ENCODE data around the gene HMGN3.

HMGN3 gene

DNA sequence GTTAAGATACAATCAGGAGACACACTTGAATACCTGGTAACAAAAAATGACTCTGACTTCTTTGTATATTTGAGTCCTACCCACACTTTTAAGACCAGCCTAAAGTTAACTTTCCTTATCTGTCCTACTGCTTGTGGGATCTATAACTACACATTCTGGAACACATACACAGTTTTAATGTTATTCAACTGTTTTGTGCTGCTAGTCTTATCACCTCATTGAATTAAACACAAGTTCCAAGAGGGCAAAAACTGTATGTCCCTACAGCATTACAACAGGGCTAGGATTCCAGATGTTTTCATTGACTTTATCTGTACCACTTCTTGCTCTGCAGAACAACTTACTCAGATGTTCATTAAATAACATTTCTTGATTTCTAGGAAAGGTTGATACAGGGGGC is 2.8 kb downstream of the HMGN3 start:
- DNase-seq: no peak

DNA sequence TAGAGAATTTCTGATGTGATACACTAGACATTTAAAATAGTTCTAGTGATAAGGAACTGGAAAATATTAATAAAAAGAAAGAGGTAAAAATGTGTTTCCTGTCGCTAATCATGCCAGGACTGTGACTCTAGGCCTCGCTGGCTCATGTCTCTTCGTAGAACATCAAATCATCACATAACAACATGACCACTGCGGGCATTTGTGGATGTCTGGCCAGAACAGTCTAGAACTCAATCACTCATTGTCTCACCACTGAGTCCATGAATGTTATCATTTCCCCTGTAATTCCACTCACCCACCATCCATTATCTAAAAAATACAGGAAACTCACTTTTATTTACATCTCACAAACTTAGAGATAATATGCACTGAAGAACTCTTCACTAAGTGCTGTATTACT is 3.4 kb downstream of the HMGN3 start:
- no peak for DNase-seq

DNA sequence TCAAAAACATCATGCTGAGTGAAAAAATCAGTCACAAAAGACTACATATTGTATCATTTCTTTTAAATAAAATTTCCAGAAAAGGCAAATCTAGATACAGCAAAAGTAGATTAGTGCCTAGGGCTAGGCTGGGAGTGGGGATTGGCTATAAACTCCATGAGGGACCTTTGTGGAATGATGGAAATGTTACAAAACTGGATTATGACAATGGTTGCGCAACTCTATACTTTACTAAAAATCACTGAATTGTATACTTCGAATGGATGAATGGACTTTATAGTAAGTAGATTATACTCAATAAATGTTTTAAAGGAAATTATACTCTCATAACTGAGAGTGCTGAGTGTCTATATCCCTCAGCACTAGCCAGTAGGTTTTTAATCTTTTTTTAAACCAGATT is 4.3 kb downstream of the HMGN3 start:
- DNase-seq: no peak

DNA sequence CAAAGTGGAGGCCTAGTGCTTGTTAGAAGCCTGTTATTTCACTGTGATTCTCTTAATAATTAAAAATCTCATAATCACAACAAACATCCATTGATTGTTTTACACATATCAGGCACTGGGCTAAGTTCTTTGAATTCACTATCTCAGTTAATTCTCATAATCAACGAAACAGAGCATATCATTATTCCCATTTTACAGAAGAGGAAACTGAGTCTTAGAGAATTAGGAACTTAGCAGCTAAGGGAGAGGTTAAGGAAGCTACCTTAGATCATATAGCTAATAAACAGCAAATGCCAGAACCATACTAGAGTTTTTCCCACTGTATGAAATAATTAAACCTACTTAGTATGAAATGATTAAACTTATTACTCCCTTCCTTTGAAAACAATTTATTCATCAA is 7.0 kb downstream of the HMGN3 start:
- no peak for DNase-seq

DNA sequence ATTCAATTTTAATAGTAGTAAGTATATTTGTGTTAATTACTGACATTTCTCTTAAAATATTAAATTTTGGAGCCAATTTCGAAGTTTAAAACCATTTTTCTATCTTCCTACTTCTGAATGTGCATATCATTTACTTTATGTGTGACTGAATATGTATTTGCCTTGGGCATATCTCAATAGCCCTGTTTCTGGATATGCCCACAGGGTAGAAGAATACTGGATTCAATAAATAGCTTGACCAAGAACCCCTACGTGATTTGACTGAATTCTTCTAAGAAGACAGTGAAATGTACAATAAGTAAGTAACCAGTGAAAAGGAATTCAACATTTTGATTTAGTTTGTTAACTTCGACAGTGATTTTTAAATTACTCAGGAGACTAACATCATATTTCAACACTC is 7.8 kb downstream of the HMGN3 start:
- DNase-seq: no peak

DNA sequence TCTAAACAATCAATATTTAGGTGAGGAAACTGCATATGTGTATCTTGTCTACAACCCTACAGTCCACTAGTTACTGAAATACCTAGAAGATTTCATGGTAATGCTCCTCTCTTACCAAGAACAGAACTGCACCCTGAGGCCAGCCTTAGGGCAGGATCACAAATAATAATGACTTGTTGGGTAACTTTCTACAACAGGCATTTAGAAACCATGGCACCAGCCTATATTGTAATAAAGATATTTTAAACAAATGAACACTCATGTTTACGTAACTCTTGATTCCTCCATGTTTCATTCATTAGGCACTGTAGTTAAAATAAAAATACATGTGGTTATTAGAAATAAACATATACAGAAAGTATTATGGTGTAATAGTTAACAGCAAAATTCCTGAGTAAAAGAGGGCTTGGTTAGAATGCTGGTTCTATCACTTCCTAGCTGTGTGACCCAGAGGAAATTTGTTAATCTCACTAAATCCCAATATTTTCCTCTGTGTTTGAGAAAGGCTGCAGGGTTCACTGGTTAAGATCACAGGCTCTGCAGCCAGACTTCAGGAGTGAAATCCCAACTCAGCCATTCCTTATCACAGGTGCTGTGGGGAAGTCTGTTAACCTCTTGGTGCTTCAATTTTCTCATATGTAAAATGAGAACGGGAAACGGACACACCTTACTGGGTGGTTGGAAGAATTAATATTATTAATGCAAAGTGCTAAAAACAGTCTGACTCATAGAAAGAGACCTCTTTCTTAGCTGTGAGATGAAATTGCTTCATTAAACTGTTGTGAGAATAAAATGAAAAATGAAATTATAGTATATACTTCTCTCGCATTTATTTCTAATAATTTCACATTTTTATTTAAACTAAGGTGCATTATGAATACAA is 8.5 kb downstream of the HMGN3 start:
- no peak for DNase-seq

DNA sequence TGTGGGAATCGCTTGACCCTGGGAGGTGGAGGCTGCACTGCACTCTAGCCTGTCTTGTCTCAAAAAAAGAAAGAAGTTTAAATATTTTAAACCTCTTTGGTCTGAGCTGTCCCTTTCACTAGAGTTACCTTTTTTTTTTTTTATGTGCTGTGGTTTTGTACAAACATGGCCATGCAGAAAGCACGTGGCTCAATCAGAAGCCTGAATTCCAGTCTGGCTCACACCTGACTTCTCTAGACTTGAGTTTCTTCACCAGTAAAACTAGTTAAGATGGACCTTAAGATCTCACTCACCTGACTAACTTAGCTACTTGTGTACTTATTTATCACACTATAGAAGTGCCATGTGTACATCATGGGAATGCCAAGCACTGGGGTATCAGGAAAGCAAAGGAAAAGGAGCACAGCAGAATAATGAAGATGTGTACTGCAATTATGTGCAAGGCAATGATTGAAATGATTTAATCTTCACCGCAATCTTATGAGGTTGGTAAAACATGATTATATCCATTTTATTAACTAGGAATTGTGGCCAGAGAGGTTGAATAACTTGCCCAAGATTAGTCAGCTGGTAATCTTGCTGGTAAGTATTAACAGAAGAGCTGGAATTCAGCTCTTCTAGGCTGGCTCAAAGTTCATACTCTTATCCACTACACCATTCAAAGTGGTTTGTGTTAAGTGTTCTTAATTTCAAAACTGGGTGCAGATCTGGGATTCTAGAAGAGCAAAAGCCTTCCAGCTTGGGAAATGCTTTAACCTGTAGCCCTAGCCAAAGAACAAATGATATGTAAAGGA is 10.7 kb downstream of the HMGN3 start:
- DNase-seq: no peak

DNA sequence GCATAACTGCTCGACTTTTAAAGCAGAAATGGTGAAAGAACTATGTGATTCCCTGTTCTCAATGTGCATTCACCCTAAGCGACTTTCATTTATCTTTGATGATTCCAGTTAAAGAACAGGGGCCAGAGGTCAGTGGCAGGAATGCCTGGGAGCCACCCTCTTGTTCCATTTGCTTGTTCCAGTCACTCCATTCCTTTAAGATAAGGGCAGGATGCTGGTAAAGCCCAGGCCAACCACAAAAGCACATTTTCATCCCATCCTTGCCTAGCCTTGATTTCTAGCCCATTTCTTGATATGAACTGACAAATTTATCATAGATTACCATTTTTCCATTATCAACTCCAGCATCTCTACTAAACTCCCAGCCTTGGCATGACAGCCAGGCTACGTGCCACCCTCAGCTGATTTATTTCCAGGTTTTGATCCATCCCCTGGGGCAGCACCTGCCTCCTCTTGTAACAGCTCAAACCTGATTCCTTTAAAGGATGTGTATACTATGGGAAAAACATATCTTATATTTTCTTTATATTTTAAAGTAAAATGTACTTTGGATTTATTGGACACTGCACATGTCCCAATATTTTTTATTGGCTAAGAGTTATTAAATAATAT is 19.2 kb downstream of the HMGN3 start:
- no peak for DNase-seq

DNA sequence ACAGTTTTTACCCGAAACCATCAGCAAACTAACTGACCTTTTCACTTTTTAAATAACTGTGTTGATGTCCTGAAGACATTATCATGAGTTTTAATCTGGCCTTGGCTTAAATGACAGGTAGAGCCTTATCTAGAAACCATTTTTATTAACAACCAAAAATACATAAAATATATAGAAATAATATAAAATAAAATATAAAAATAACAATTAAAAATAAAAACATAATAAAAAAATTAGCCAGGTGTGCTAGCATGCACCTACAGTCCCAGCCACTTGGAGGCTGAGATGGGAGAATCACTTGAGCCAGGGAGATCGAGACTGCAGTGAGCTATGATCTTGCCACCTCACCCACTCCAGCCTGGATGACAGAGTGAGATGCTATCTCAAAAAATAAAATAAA is 21.6 kb downstream of the HMGN3 start:
- DNase-seq: no peak

DNA sequence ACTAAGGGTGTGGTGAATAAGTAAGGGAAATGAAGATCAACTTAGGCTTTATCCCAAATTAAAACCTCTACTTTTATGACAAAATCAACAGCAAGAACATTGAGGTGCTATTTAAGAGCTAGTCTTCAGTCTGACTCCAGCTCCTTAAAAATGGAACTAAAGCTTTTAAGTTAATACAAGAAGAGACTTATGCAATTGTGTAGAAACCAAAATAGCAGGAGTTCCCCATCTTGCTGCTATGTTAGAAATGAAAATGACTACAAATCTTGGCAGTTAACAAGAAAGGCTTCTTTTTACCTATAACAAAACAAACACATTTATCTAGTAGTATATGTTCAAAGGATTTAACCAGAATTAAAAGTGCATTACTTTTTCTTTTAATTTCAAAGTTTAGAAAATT is 25.7 kb downstream of the HMGN3 start:
- DNase-seq: no peak

DNA sequence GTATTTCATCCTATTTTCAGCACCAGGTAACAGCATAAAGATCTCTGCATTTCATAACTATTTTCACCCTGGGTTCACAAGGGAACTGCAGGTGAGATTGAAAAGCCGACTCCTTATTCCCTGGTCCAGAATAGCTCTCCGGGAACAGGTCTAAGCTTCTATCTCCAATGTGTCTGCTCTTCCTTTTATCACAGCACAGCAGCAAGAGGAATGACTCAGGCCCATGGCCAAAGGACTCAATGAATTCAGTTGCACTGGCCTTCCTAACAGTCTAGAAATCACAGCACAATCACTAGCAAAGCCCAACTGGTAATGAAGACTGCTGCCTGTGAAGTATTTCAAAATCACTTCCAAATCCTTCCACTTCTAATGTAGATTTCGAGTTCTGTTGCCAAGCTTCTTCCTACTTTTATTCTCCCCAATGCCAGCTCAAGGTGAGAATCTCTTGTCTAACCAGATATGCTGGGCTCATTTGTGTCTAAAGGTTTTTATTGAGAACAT is 30.7 kb downstream of the HMGN3 start:
- DNase-seq: no peak

DNA sequence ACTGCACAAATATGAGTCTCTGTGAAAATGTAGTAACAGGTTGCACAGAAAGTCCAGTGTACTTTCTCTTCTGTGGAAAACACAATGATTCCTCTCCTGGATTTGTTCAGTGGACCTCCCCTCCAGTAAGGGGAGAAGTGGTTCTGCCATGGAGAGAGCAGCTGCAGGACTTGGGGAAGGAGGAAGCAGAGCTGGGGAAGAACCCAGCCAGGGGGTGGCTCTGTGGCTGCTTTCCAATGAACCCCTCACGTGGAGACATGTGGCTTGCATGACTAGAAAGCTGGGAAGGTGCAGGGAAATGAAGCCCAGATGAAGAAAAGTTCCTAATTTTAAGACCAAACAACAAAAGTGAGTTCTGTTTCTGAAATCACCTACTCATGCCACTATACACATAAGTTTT is 31.9 kb downstream of the HMGN3 start:
- DNase-seq: no peak

DNA sequence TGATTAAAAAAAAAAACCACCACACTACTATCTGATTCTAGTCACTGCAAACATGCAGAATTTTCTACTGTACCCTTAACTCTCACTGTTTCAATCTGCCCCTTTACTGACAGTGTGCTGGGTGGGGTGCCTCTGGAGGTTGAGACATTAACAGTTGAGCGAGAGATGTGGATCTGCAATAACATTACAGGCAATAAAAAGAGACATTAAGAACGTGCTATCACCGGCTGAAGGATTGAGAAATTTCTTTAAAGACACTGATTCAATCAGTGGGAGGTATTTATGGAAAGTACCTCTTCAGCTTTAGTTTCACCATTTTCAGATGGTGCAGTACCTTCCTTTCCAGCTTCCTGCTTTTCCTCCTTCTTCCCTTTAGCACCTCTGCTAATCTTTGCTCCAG is 32.5 kb downstream of the HMGN3 start:
- no peak for DNase-seq

DNA sequence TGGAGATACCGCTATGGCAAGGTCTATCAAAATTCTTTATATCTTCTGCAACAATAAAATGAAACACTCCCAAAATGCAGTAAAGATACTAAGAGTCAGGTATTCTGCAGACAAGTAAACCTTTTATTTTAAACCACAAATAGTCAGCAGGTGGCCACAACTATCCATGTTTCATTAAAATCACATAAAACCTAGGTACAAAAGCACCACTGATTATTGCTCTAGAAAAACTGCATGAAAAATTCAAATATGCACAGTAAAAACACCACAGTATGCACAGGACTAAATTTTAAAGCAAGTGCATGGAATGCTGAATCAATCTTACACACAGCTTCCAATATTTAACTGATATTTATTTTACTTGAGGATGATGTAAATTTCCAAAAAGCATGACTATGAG is 33.3 kb downstream of the HMGN3 start:
- no peak for DNase-seq

DNA sequence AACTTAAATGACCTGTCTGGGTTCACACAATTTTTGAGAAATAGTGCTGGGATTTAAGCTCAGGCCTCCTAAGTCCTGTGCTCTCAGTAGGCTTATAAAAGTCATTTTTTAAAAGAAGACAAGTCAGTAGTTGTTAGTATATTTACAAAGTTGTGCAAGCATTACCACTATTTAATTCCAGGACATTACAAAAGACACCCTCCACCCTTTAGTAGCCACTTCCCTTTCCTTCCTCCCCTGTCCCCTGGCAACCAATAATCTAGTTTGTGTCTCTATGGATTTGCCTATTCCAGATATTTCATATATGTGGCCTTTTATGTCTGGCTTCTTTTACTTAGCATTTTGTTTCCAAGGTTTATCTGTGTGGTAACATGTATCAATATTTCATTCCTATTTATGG is 37.6 kb downstream of the HMGN3 start:
- no peak for DNase-seq

DNA sequence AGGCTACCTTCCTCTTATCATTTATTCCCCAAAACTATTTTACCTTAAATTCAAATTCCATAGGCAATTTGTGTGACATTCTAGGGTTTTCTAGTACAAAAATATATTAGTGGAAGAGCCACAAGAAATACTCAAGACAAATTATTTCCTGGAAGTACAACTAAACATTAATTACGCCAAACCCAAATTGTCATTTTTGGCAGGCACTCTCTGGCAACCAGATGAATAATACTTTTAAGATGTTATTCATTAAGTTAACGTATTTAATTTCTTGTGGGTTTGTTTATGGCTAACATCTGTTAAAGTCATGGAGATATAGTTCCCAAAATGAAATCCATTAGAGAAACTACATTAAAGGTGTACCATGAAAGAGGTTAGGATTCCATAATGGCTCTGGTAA is 40.5 kb downstream of the HMGN3 start:
- no peak for DNase-seq

DNA sequence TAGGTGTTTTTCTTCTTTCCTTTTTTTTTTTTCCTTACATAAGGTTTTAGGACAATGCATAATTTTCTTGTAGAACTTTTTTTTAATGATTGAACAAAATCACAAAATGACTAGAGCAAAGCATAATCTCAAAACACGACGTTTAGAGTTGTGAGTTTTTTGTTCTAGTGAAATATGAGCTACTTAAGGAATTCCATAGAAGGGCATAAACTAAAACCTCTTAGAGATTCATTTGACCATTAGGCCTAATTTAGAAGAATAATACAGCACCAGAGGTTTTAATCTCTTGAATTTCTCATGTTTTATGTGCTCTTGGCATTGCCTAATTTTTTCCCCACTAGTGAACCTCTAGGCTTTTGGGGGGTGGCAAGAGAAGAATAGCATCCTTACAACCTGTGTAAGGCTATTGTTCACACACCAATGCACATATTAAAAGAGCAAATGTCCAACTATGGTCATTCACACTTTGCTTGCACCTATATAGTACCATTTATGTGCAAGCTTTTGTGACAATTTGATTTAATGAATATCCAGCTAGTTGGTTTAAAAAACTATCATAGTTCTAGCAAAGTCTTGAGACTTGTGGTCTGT is 44.6 kb downstream of the HMGN3 start:
- no peak for DNase-seq

DNA sequence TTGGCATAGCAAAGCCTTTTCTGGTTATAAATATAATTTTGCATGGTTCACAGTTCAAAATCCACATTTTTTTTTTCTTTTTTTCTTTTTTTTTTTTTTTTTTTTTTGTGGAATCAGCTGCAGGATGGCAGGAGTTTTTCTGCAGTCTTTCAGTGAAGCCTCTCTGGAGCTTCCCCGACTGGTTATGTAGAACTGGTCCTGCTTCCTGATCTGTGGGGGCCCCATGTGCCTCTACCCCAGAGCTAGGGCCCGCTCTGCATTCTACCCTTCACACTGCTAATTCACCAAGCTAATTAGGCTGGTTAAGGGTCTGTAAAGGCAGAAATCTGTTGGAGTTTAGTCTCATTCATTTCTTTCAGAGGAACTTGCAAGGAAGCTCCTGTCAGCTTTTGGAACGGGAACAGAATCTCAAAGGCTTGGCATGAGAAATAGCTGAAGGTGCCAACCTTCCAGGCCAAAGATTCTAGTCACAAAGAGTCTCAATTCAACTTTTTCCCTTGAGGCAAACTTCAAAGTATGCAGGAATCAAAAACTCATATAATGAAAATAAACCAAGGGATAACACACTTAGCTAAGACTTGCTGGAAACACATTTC is 45.5 kb downstream of the HMGN3 start:
- DNase-seq: no peak

DNA sequence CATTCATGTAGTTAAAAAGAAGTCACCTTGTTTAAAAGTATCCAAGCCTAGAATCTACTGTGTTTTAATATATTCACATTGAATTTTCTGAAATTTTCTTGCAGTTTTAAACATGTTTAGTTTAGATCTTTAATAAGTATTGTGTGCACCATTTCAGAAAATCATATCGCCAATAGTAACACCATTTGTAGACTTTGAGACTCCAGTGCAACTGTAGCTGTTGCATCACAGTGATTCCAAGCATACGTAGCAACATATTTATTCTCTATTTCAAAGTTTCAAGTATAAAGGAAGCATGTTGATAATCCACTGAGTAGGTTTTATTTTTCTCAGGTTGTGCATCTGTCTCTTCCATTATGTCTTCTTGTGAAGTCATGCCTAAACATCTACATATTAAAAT is 46.4 kb downstream of the HMGN3 start:
- no peak for DNase-seq

DNA sequence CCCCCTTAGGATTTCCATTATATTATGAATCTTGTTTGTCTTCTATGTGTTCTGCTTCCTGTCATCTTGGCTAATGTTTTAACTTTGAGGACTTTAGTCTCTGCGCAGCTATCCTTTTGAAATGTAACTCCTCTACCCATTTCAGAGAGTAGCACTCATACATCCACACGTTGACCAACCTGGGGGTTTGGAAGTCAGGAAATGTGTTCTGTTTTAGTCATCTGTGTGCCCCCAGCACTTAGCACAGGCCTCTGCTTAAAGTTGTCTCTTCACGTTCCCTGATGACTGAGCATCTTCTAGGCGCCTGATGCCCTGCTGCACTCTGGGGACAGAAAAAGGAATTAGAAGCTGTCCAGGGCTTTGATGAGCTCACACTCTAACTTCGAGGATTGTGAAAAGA is 47.9 kb downstream of the HMGN3 start:
- DNase-seq: no peak

DNA sequence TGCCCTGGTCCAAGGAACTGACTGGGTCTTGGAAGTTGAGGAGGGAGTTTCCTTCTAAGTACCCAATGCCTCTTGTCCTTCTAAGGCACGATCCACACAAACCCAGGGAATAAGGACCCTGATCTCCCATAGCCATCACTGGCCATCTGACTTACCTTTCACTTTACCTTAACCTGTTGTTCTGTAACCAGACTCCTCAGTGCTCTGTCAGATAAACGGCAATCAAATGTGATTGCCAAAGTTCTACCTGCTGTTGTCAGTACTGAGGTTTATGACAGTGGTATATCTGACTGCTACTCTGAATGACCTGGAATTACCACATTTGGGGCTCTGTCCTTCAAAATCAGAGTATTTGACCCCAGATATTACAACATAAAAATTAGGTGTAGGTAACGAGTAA is 49.8 kb downstream of the HMGN3 start:
- no peak for DNase-seq

DNA sequence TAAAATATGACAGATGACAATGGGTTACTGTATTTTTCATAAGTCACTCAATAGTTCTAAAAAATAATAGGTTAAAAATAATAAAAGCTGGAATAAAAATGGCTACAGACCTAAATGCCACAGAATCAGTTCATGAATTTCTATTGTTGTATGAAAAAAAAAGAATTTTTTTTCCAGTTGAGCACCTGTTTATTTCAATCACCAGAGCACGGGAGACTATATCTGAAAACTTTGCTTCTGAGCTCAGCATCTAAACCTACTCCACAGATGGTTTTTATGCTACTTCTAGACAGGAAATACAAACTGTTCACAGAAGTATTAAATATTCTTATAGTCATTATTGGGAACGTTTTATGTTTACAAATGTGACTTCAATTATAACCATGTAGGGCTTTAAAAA is 50.4 kb downstream of the HMGN3 start:
- DNase-seq: no peak

DNA sequence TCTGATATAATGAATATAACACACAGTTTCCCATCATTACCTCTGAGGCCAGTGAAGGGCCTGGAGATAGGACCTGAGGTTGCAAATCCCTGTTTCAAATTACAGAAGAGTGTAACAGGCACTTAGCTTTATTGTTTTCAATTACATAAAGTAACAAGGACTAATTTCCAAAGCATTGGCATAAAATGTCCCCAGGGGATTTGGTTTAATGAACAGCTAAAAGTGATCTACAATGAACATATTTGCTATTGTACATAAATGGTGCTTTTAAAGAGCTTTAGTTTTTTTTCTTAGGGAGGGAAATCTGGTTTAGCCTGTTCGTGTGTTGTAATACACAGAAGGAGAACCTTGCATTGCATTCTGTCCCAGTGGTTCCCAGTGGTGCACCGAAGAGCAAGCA is 54.4 kb downstream of the HMGN3 start:
- DNase-seq: no peak

All from activated CD4-positive, CD25-positive, alpha-beta regulatory T cell (primary cell).